Calu3 (cell line): ENCODE results near the gene MUS81. TPM values are rescaled to one million over a fixed set of nuclear protein-coding genes. Genes with fewer than 3 reads are reported as not detected.
"Not testable (repeated sequence)": the region's sequence is repeated elsewhere in the genome, so short reads cannot be mapped to it uniquely, and the experiment has no call there.

Source experiments
- BruUV-seq: library from RNA; stranded (reverse); fragments of 400-500 nt; replicated peaks from 2 replicates; lab custom pipeline; 2021; lab: Mats Ljungman, UMichigan
- CTCF ChIA-PET: fragments of 300-600 bp; sonication (Branson Sonifier 250); formaldehyde crosslinking; loops from one replicate; lab custom pipeline; 2022; ENCODE audit warnings: antibody characterized with exemption; lab: Charles Lee
- DNase-seq: peaks from one replicate; pipeline ENCODE4 v3.0.0; 2022
- H3K27ac Mint-ChIP-seq: one replicate; pipeline ENCODE4 v1.8.0; 2022; ENCODE audit warnings: mixed read lengths; ENCODE audit not compliant: unreplicated experiment
- H3K27me3 Mint-ChIP-seq: one replicate; pipeline ENCODE4 v1.8.0; 2022; ENCODE audit warnings: mixed read lengths; ENCODE audit not compliant: unreplicated experiment
- H3K36me3 Mint-ChIP-seq: one replicate; pipeline ENCODE4 v1.8.0; 2022; ENCODE audit warnings: mild to moderate bottlenecking, moderate library complexity, mixed read lengths; ENCODE audit not compliant: insufficient read depth, unreplicated experiment
- H3K4me1 Mint-ChIP-seq: one replicate; pipeline ENCODE4 v1.8.0; 2022; ENCODE audit warnings: mild to moderate bottlenecking, low read depth, mixed read lengths; ENCODE audit not compliant: unreplicated experiment
- H3K4me3 Mint-ChIP-seq: one replicate; pipeline ENCODE4 v1.8.0; 2022; ENCODE audit warnings: mild to moderate bottlenecking, low read depth, moderate library complexity, mixed read lengths; ENCODE audit not compliant: unreplicated experiment
- H3K9me3 Mint-ChIP-seq: one replicate; pipeline ENCODE4 v1.8.0; 2022; ENCODE audit warnings: low read depth, mixed read lengths; ENCODE audit not compliant: unreplicated experiment
- CTCF ChIP-seq: fragments of 200-600 bp; IDR thresholded peaks from one replicate; pipeline ENCODE4 v1.8.0; 2022; ENCODE audit warnings: antibody characterized with exemption; ENCODE audit not compliant: unreplicated experiment
- intact Hi-C: fragments of 100-400 bp; cut with micrococcal nuclease; formaldehyde crosslinking; loops from one replicate; pipeline ENCODE4 v1.10.0; 2022; ENCODE audit not compliant: unreplicated experiment
- total RNA-seq: library from RNA; stranded (reverse); gene quantifications from 2 replicates; pipeline ENCODE4 v1.2.3, GENCODE V29; 2022

Gene MUS81
- total RNA-seq, 1 experiment from 2014 or later: 67.6 TPM

- no peak for DNase-seq
- H3K4me1 Mint-ChIP-seq: no peaks in the 10 kb centered on the region
- TF ChIP-seq CTCF: no peak
- intact Hi-C loops: no loop called here
- BruUV-seq: no TSS peak
- no peaks in the 10 kb centered on the region for H3K9me3 Mint-ChIP-seq
- H3K4me3 Mint-ChIP-seq: no peak overlapping the region
- no peaks in the 10 kb centered on the region for H3K27me3 Mint-ChIP-seq
- no peak overlapping the region for H3K27ac Mint-ChIP-seq
- CTCF ChIA-PET: interaction anchor here (0.6 kb wide), 1 partner anchor 165 kb away, joined by 3 read pairs; no protein-coding TSS in a partner anchor
- peaks cover 20% of the 10 kb centered on the region for H3K36me3 Mint-ChIP-seq
These were observed 15.9 kb upstream of the MUS81 start for GRCh38 chr11:65844231-65844872.

- no peak for DNase-seq
- Mint-ChIP-seq H3K4me3 (no peak overlapping the region), H3K27ac (no peak overlapping the region), H3K9me3 (no peaks in the 10 kb centered on the region), H3K36me3 (peaks cover 53% of the 10 kb centered on the region), H3K4me1 (no peaks in the 10 kb centered on the region), H3K27me3 (no peaks in the 10 kb centered on the region)
- no TSS peak for BruUV-seq
- TF ChIP-seq CTCF: no peak
- CTCF ChIA-PET: interaction anchor here (1.6 to 2.3 kb wide), 3 partner anchors 12 to 37 kb away, joined by 3 to 6 read pairs (median 3); partner anchors contain the start of gene MUS81
- intact Hi-C loops: no loop called here
These were observed 12.5 kb upstream of the MUS81 start for GRCh38 chr11:65847746-65848145.

GRCh38 chr11:65848693-65849092, 11.5 kb upstream of the MUS81 start:
- CTCF ChIA-PET: interaction anchor here (1.6 to 2.3 kb wide), 2 partner anchors 11 to 36 kb away, joined by 3 to 6 read pairs; partner anchors contain the start of gene MUS81
- peaks cover 62% of the 10 kb centered on the region for H3K36me3 Mint-ChIP-seq
- H3K27me3 Mint-ChIP-seq, intact Hi-C loops, H3K4me1 Mint-ChIP-seq, DNase-seq, H3K9me3 Mint-ChIP-seq, H3K4me3 Mint-ChIP-seq, H3K27ac Mint-ChIP-seq, BruUV-seq: not testable (repeated sequence)

GRCh38 chr11:65849366-65849765, 10.9 kb upstream of the MUS81 start:
- CTCF ChIA-PET: interaction anchor here (2.3 kb wide), 1 partner anchor 10 kb away, joined by 6 read pairs; the partner anchor contains the start of gene MUS81
- no peak for DNase-seq
- H3K9me3 Mint-ChIP-seq: no peaks in the 10 kb centered on the region
- intact Hi-C loops: no loop called here
- no peak for TF ChIP-seq CTCF
- BruUV-seq: no TSS peak
- peaks cover 69% of the 10 kb centered on the region for H3K36me3 Mint-ChIP-seq
- no peak overlapping the region for H3K27ac Mint-ChIP-seq
- no peaks in the 10 kb centered on the region for H3K27me3 Mint-ChIP-seq
- H3K4me1 Mint-ChIP-seq: peaks cover 11% of the 10 kb centered on the region
- H3K4me3 Mint-ChIP-seq: no peak overlapping the region

GRCh38 chr11:65849771-65850216, 10.4 kb upstream of the MUS81 start:
- intact Hi-C loops: no loop called here
- no peak overlapping the region for H3K27ac Mint-ChIP-seq
- no peak for TF ChIP-seq CTCF
- peaks cover 15% of the 10 kb centered on the region for H3K4me1 Mint-ChIP-seq
- BruUV-seq: no TSS peak
- H3K27me3 Mint-ChIP-seq: no peaks in the 10 kb centered on the region
- H3K4me3 Mint-ChIP-seq: no peak overlapping the region
- CTCF ChIA-PET: interaction anchor here (2.3 kb wide), 1 partner anchor 10 kb away, joined by 6 read pairs; the partner anchor contains the start of gene MUS81
- DNase-seq: no peak
- H3K9me3 Mint-ChIP-seq: no peaks in the 10 kb centered on the region
- peaks cover 73% of the 10 kb centered on the region for H3K36me3 Mint-ChIP-seq
